C1 segment of cervical spinal cord (tissue), 14 donors: ENCODE results near the gene ZNF747.
"Not testable (repeated sequence)": the region's sequence is repeated elsewhere in the genome, so short reads cannot be mapped to it uniquely, and the experiment has no call there.

Experiments
- DNase-seq, 14 donors: peaks; one replicate each; lab custom pipeline; 2025; lab: John Stamatoyannopoulos, UW

Gene ZNF747

DNA sequence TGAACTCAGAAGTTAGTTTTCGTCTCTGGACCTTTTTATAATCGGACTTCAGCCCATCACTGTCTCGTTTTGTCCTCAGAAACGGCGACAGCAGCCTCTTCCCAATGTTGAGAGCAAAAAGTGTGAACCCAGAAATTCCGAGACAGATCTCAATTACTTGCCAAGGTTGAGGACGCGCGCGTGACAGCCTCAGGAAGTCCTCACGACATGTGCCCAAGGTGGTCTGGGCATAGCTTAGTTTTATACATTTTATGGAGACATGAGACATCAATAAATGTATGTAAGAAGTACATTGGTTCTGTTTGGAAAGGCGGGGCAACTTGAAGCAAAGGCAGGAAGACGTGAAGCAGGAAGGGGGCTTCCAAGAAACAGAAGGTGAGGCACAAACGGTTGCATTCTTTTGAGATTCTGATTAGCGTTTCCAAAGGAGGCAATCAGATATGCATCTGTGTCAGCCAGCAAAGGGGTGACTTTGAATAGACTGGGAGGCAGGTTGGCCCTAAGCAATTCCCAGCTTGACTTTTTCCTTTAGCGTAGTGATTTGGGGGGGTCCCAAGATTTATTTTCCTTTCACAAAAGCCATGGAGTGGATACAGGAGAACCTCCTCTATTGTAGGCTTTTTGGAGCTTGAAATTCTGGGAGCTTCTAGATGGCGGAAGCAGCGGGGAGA lies 583 bp upstream of the ZNF747 start:
- peak in 1 of 14 donors; percentile 50 for DNase-seq

DNA sequence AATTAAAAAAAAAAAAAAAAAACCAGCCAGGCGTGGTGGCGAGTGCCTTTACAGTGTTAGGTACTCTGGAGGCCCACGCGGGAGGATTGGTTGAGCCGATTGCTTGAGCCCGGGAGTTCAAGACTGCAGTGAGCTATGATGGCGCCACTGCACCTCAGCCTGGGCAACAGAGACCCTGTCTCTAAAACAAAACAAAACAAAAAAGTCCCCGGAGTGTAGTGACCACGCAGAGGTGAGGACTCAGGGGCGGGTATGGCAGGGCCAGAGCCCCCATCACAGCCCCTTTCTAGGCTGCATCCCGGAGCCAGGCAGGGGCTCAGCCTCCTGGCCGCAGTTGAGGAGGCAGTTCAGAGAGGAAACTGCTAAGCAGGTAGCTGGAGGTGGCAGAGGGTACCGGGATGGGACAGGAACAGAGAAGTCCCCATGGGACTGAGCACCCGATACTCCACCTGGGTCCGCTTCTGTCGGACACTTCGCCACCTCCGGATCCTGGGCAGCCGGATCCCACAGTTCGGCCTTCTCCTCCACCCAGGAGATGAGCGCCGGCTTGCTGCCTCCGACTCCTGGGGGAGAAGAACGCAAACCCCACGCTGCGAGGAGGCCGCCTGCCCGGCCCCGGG lies 800 bp downstream of the ZNF747 start:
- no peak for DNase-seq

DNA sequence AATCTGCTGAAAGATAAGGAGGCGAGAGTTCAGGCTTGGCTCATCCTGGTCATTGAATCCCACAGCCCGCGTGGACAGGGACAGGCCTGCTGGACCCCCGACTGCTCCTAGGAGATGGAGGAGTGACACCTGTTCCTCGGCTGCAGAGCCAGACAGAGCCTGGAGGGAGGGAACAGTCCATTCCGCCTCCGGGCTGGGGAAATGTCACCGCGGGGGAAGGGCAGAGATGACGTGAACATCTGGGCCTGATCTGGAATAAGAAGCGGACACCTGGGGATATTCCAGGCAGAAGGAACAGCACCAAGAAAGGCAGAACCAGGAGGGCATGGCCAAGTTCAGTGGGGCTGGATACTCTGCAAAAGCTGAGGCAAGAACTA lies 1.5 kb downstream of the ZNF747 start:
- no peak for DNase-seq

DNA sequence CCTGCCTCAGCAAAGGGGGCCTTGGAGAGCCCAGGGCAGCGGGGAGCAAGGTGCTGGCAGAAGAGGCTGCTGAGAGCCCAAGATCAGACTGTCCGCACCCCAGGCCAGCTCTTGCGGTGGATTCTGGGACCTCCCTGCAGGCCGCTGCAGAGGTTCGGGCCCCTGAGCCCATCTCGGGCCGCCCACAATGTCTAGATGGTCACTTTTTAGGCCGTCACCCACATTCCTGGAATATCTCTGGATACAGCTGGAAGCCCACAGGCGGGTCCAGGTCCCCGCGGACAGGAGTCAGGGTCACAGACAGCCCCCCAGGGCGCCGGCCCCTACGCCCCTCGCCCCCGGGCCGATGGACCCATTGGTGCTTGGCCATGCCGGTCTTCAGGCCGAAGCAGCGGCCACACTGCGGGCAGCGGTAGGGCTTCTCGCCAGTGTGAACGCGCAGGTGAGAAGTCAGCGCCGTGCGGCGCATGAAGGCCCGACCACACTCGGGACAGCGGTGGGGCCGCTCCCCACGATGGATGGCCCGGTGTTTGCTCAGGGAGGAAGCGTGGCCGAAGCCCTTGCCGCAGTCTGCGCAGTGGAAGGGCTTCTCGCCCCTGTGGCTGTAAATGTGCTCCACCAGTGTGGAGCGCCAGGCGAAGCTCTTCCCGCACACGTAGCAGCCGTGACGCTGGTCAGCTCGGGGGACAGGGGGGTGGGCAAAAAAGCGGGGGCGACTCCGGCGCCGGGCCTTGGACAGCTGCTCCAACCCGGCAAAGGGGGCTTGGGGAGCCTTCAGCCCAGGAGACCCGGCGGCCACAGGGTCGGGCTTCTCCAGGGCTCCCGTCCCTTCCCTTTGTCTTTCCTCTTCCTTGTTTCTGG lies 2.1 kb downstream of the ZNF747 start:
- no peak for DNase-seq

DNA sequence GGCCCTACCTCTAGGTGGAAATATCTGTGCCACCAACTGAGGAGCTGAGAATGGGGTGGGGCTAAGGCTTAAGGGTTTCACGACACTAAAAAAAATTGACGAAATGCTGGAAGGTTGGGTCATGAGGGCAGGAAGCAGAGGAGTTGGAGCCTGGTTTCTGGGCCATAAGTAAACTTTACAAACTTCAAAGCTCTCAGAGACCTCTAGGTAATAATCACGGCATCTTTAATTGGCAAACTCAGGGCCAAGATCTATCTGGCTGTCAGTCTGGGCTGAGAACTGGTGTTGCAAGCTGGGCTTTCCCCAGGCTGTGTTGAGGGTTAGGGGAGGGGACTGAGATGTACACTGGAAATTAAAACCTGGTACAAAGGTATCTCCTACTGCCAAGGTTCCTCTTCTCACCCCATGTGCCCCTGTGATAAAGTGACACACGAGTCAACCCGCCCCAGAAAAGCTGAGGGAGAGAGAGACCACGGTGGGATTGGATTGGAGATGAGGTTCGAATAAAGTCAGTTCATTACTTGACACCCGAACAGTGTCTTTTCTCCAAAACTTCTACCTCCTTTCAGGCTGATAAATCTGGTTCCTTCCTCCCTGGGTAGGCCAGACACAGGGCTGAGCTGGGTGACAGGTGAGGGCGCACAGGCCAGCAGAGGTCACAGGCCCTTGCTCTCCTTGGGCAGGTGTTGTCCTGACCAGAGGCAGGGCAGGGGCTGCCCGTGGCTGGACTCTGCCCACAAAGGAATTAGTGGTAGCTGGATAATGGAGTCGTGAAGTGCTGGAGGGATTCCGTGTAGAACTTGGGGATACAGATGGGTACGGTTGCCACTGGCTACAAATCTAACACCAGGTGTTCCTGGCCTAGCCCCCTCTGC lies 4.3 kb downstream of the ZNF747 start:
- no peak for DNase-seq

DNA sequence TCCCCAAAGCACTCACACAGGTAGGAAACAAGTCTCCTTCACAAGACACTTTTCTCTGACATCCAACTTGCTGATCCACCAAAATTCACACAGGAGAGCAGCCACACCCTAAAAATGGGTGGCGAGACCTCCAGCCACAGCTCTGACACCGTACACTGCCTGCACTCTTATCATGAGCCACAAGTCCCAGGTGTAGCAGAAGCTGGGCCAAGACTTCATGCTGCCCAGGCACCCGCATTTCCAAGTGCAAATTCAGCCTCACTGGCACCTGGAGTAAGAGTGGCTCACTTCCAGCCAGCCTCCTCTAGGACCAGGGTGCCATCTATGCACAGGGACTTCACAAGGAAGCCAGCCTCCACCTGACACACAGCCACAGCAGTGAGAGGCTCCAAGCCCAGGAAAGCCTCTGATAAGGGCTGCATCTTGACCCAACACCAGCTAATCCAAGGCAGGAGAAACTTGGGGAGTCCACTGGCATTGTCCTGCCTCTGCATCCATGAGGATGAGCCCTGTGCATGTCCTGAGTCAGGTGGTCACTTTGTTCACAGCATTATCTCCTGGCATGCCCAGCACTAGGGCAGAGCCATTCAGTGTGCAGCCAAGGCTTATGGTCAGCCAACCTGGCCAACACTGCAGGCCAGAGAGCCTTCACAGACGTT lies 5.7 kb downstream of the ZNF747 start:
- DNase-seq = no peak

DNA sequence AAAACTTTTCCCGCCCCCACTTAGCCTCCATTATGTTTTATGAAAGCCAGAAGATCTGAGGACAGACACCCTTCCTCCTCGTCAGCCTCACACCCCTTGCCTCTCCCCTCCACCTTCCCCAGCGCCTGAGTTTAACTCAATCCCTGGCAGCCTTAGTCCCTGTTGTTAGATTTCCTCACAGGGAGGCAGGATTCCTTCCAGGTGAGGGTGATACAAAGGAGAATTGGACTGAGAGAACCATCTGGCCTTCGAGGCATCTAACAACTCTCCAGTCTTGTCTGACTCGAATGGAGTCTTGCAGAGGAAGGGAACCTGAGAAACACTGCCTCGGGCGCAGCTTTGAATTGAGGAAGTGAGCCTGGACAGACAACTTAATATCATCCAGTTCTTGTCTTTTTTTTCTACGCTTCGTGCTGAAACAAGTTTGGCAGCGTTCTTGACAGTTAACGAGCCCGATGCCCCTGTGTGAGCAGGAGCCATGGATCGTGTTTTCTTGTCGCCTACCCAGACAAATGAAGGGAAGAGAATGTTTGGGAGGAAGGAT lies 7.0 kb downstream of the ZNF747 start:
- peak in 1 of 14 donors; percentile 60 for DNase-seq

DNA sequence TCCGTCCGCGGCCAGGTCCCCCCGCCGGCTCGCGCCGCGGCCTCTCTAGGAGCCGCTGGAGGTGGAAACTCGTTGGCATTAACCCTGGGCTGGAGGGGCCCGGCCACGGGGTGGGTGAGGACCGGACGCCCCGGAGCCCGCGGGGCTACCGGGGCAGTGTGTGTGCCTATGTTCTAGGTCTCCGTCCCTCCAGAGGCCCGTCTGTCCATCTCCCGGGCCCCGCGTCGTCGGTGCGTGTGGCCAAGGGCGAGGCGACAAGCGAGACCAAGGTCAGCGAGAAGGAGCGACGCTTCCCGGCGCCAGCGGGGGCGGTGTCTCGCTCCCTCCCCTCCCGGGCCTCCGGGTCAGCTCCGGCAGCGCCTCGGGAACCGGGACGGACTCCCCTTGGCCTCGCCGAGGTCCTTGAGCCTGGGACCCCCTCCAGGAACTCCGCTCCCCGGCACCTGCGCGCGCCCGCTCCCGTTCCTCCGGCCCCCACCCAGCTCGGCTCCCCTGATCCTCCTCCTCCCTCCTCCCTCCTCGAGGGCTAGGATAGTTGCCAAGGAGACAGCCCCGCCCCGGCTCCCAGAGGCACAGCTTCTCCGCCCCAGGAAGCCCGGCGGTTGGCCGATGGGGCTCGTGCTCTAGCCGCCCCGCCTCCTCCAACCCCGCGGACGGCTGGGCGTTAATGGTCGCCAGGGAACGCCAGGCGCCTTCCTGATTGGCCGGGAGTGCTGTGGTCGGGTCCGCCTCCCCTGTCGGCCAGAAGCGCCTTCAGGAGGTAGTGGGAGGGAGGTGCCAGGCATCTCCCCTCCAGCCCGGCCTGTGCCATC lies 7.6 kb downstream of the ZNF747 start:
- peak; percentile 86 to 99 (median 97) for DNase-seq

DNA sequence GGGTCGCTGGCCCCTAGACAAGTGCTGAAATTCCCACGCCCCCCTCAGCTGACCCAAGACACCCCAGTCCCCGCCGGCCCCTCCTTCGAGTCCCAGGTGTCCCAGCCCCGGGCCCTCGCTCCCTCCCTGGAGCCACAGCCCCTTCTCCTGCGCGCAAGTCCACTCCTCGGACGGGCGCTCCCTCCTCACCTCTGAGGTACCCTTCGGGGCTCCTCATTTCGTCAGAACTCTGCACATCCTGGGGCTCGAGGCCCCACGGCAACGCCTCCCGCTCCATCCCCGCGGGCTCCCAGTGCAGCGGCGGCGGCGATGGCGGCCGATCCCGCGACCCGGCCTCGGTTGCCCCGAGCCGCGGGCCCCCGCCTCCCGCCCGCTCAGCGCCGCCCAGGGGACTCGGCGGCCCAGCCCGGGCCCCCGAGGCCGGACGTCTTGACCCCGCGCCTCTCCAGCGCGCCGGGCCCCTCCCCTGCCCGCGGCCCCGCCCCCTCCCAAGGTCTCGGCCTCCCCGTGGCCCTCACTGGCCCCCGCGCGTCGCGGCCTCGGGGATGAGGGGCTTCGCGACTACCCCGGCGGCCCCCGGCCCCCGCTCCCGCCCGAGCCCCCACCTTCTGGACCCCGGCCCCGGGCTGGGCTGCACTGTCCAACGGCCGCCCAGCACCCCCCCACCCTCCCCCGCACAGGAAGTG lies 8.4 kb downstream of the ZNF747 start, which contains the start of gene ZNF768:
Gene ZNF768 (minus strand): TSS at position 430 of the 686 bp plus-strand sequence. CDS start 153 bp downstream, at position 277.
- peak in 10 of 14 donors; percentile 60 to 92 (median 76) for DNase-seq

DNA sequence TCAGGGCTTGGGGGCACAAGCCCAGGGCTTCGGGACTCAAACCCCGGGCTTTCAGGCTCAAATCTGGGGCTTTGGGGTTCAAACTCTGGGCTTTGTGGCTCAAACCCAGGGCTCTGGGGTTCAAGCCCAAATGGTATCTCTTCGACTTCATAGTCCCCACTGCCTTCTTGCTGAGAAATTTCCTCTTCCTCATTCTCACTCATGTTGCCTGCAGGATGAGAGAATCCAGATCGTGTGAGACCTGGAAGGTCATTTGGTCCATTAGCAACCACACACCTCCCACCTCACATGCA lies 8.9 kb downstream of the ZNF747 start:
- no peak for DNase-seq

DNA sequence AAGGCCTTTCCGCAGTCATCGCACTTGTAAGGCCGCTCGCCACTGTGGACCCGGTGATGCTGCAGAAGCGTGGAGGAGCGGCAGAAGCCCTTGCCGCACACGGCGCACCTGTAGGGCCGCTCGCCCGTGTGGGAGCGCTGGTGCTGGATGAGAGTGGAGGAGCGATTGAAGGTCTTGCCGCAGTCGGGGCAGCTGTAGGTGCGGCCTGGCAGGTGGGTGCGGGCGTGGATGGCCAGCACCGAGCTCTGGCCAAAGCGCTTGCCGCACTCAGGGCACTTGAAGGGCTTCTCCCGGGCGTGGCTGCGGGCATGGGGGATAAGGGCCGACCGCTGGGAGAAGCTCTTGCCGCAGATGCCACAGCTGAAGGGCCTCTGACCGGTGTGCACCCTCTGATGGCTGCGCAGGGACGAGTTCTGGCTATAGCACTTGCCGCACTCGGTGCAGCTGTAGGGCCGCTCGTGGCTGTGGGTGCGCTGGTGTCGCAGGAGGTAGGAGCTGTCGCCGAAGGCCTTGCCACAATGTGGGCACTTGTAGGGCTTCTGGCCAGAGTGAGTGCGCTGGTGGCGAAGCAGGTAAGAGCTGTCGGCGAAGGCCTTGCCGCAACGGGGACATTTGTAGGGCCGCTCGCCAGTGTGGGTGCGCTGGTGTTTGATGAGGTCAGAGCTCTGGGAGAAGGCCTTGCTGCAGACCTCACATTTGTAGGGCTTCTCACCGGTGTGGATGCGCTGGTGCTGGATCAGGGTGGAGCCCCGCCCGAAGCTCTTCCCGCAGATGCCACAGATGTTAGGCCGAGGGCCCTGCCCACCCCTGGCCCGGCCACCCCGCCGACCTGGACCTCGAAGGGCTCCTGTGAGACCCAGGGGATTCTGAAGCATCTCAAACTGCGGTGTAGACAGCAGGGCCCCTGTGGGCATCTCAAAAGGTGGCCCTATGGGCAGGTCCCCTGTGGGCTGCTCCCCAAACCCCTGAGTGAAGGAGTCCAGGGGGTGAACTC lies 9.8 kb downstream of the ZNF747 start:
- DNase-seq = no peak

DNA sequence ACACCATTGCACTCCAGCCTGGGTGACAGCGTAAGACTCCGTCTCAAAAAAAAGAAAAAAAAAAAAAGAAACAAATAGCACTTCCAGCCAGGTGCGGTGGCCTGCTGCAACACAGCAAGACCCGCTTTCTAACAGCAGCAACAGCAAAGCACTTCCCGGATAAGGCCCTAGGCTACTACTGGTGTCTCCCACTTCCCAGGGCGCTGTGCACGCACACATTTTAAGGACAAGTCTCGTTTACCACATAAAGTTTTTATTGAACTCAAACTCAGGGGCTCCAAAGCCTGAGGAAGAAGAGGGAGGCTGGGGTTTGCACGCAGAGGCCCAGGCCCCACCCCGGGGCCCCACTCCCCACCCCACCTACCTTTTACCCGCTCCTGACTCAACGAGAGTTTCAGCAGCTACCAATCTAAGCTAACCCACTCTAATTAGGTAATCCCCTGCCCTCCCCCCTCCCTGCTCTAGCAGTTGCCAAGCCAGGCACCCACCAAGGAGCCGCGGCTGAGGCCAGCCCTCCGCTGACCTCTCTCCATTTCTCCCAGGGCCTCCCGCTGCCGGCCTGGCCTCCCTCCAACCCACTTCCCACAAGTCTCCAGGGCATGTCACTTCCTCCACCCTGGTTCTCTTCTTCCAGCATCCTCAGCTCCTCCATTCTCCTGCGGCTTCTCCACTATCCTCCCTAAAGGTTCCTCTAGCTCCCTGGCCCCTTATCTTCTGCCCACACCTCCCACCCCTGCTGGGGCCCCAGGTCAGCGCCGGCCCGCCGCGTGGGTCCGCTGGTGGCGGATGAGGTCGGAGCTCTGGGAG lies 10.7 kb downstream of the ZNF747 start:
- DNase-seq = no peak

DNA sequence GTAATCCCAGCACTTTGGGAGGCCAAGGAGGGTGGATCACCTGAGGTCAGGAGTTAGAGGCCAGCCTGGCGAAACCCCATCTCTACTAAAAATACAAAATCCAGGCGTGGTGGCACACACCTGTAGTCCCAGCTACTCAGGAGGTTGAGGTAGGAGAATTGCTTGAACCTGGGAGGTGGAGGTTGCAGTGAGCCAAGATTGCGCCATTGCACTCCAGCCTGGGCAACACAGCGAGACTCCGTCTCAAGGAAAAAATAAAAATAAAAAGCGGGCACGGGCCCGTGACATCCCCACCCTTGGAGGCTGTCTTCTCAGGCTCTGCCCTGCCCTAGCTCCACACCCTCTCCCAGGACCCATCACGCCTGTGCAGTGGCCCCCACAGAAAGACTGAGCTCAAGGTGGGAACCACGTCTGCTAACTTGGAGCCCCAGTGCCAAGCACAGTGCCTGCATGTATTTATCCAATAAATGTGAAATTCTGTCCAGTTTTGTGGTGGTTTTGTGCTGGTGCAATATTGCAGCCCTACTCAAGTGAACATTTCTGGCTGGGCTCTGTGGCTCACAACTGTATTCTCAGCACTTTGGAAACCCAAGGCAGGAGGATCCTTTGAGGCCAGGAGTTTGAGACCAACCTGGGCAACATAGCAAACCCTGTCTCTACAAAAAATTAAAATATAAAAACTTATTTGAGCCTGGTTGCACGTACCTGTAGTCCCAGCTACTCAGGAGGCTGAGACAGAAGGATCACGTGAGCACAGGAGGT lies 11.8 kb downstream of the ZNF747 start:
- DNase-seq = not testable (repeated sequence)

DNA sequence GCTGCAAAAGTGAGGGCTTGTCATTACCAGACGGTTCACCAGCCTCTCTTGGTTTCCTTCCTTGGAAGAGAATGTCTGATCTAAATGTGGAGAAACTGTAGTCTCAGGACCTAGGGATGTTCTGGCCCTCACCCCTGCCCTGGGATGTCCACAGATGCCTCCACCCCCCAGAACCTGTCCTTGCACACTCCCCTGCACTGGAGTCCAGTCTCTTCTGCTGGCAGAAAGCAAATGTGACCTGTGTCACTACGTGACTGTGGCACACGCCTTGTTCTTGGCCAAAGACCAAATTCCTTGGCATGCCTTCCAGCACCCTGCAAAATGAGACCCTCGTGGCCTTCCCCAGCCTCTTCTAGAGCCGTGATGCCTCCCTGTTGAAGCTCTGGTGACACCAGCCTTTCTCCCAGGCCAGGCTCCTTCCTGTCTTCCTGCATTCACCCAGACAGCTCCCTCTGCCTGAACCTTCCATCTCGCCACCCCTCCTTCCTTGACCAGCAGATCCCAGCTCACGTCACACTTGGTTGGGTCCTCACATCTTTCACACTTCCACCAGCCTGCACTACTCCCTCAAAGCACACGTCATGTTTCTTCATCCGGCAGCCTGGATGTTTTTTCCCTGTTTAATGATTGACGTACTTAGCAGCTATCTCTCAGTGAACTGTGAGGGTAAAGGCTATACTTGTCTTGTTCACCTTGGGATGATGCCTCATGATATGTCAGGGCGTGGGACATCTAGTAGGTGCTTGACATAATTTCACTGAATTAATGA lies 12.6 kb downstream of the ZNF747 start:
- no peak for DNase-seq

DNA sequence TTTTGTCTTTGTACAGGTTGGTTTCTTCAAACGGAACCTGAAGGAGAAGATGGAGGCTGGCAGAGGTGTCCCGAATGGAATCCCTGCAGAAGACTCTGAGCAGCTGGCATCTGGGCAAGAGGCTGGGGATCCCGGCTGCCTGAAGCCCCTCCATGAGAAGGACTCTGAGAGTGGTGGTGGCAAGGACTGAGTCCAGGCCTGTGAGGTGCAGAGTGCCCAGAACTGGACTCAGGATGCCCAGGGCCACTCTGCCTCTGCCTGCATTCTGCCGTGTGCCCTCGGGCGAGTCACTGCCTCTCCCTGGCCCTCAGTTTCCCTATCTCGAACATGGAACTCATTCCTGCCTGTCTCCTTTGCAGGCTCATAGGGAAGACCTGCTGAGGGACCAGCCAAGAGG lies 13.2 kb downstream of the ZNF747 start:
- no peak for DNase-seq
